Measurements from ENCODE around the gene ZSCAN29. TPM values are rescaled to one million over a fixed set of nuclear protein-coding genes. Genes with fewer than 3 reads are reported as not detected.

ZSCAN29 gene
- 10 to 100 TPM in 1 of 4 donors, 1 to 10 TPM in 3; 7.0 to 25.7 (median 8.4) TPM for polyA plus RNA-seq
- long read RNA-seq, donor 1 = 0 reads
- long read RNA-seq, donor 2 = 0 reads
- long read RNA-seq, donor 3, partial matches to known transcripts = 5 of 5 reads
- long read RNA-seq, donor 3, other reads (novel, unspliced or antisense) = 0 of 5 reads
- long read RNA-seq, donor 4 = 0 reads
- long read RNA-seq, donor 5 = 0 reads
- long read RNA-seq, donor 6, full-length matches to known transcripts = 1 of 1 reads
- long read RNA-seq, donor 6, partial matches to known transcripts = 0 of 1 reads
- long read RNA-seq, donor 6, other reads (novel, unspliced or antisense) = 0 of 1 reads
- long read RNA-seq, donor 7 = 0 reads
- long read RNA-seq, donor 8 = 0 reads
- long read RNA-seq, donor 9 = 0 reads
- long read RNA-seq, donor 10 = 0 reads

DNA sequence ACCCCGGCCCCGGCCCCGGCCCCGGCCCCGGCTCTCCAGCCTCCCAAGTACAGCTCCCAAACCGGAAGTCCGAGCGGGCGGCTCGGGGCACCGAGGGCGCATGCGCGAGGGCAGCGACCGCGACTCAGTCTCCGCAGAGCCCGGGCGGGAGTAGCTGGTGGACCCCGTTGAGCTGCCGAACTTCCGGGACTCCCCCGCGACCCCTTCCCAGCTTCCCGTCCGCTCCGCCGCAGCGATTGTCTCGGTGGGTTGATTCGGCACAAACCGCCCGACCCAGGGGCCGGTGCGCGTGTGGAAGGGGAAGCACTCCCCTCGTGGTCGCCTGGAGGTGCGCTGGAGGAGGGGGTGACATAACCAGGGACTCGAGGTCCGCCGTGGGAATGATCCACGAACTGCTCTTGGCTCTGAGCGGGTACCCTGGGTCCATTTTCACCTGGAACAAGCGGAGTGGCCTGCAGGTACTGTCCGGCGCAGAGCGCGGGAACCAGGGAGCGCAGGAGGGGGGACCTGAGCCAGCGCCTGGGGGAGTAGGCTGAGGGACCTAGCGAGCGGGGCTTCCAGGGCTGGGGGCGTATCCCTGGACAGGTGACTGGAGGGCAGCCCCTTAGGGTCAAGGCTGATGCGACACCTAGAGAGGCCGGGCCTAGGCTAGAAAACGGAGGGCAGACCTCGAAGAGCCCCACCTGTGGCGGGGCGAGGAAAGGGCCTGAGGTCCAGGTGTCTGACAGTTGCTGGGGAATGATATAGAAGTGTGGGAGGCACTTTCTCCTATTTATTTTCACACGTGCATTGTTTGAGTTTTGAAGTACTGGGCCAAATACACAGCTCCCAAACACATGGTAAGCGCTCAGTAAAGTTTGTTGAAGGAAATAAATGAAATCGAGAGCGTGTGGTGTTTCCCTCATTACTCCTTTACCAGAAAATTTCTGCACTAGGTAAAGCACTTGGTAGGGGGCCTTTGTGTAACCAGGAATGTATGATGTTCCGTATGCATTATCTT, at the start of gene ZSCAN29, which contains the start of gene TUBGCP4:
TSS of gene ZSCAN29 (minus strand) at position 69 of the 1,000 bp plus-strand sequence. CDS start 1,130 bp downstream, outside the sequence.
TSS of gene TUBGCP4 (plus strand) at position 127 of the 1,000 bp plus-strand sequence. CDS start at position 381, 254 bp downstream.
- H3K4me3 ChIP-seq (ENCODE audit: low read depth in 1 of 3, low read length in 3 of 3) = peak within 1 kb of the TSS; percentile 73 to 84 (median 80)
- H3K36me3 ChIP-seq (ENCODE audit: control insufficient read depth in 3 of 3, insufficient read depth in 2 of 3, low read depth in 1 of 3, low read length in 3 of 3) = peaks cover 3 to 17% (median 4%) of the 10 kb centered on the region in 3 donors
- WGBS, 3 donors = 1 to 2% (median 1%) methylated on average over 53 to 66 of the region's 66 CpGs
- no peaks in the 10 kb centered on the region for H3K27me3 ChIP-seq (ENCODE audit: control insufficient read depth in 3 of 3, insufficient read depth in 3 of 3, low read length in 3 of 3)
- FAIRE-seq (no peak), DNase-seq (peak; percentile 82 to 90)
- H3K9me3 ChIP-seq (ENCODE audit: control insufficient read depth in 2 of 2, insufficient read depth in 1 of 2, low read depth in 1 of 2, low read length in 1 of 2) = peaks cover 0 to under 1% of the 10 kb centered on the region in 2 donors
- peaks cover 0 to 21% (median 10%) of the 10 kb centered on the region in 3 donors for H3K4me1 ChIP-seq (ENCODE audit: control insufficient read depth in 3 of 3, insufficient read depth in 2 of 3, low read depth in 1 of 3, low read length in 2 of 3)
- H3K27ac ChIP-seq (ENCODE audit: low read depth in 1 of 3, low read length in 2 of 3) = peak within 1 kb of the TSS in 2 of 3 donors; percentile 50 to 68

DNA sequence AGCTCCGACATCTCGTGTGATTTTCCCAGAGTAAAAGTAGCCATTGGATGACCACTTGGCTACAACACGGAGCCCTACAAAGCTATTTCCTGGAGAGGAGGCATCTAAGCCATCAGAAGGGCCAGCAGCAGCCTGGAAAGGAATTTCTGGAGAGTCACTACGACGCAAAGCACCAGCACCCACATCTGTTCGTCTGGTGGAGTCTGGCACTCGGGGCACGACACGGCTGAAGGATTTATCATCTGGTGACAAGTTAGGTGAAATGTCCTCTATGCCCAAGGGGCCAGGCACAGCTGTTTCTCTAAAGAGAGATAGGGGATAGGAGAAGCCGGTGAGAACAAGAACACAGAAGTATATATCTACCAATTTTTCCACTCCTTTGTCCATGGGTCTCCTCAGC, 49.6 kb upstream of the ZSCAN29 start:
- peaks cover 9 to 47% (median 11%) of the 10 kb centered on the region in 3 donors for H3K36me3 ChIP-seq (ENCODE audit: control insufficient read depth in 3 of 3, insufficient read depth in 2 of 3, low read depth in 1 of 3, low read length in 3 of 3)
- DNase-seq (no peak), FAIRE-seq (no peak)
- no peaks in the 10 kb centered on the region for H3K4me1 ChIP-seq (ENCODE audit: control insufficient read depth in 3 of 3, insufficient read depth in 2 of 3, low read depth in 1 of 3, low read length in 2 of 3)
- no peaks in the 10 kb centered on the region for H3K9me3 ChIP-seq (ENCODE audit: control insufficient read depth in 2 of 2, insufficient read depth in 1 of 2, low read depth in 1 of 2, low read length in 1 of 2)
- H3K27me3 ChIP-seq (ENCODE audit: control insufficient read depth in 3 of 3, insufficient read depth in 3 of 3, low read length in 3 of 3) = no peaks in the 10 kb centered on the region
- H3K4me3 ChIP-seq (ENCODE audit: low read depth in 1 of 3, low read length in 3 of 3) = no peak overlapping the region
- no peak overlapping the region for H3K27ac ChIP-seq (ENCODE audit: low read depth in 1 of 3, low read length in 2 of 3)
- WGBS, 3 donors = 93 to 94% (median 94%) methylated on average over 10 of the region's 10 CpGs

DNA sequence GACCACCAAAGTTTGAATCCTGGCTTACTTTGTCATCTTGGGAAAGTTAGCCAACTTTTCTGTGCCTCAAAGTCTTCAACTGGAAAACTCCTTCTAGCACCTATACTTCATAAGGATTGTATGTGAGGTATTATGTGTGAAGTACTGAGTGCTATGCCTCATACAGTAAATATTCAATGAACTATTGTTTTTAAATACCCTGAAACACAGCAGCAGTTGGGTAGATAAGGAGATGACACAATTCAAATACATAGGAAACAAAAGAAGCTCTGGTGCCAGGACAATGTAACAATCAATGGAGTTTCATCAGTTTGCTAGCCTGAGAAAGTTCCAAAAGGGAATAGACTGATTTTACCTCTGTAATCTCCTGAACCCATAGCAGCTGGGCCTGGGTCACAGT, 43.4 kb upstream of the ZSCAN29 start:
- DNase-seq (no peak), FAIRE-seq (no peak)
- H3K4me1 ChIP-seq (ENCODE audit: control insufficient read depth in 3 of 3, insufficient read depth in 2 of 3, low read depth in 1 of 3, low read length in 2 of 3) = no peaks in the 10 kb centered on the region
- H3K27ac ChIP-seq (ENCODE audit: low read depth in 1 of 3, low read length in 2 of 3) = no peak overlapping the region
- no peaks in the 10 kb centered on the region for H3K27me3 ChIP-seq (ENCODE audit: control insufficient read depth in 3 of 3, insufficient read depth in 3 of 3, low read length in 3 of 3)
- H3K4me3 ChIP-seq (ENCODE audit: low read depth in 1 of 3, low read length in 3 of 3) = no peak overlapping the region
- H3K9me3 ChIP-seq (ENCODE audit: control insufficient read depth in 2 of 2, insufficient read depth in 1 of 2, low read depth in 1 of 2, low read length in 1 of 2) = no peaks in the 10 kb centered on the region
- H3K36me3 ChIP-seq (ENCODE audit: control insufficient read depth in 3 of 3, insufficient read depth in 2 of 3, low read depth in 1 of 3, low read length in 3 of 3) = peaks cover 2 to 33% (median 7%) of the 10 kb centered on the region in 3 donors

DNA sequence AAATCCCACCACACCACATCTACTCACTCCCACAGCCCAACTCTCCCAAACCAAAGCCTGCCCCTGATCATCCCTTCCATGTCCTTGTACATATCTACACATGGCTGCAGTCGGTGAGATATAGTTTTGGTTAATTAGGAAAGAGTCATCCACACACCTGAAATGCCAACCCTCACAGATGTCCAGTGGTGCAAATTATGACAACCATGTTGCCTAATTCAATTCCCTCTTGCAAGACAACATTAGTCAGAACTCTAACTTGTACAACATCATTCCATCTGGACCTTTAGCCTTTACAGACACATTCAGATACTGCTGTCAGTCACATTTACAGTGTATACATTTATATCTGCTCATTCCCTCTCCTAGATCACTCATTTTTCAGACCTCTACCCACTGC, 41.3 kb upstream of the ZSCAN29 start:
- Histone ChIP-seq H3K36me3 (ENCODE audit: control insufficient read depth in 3 of 3, insufficient read depth in 2 of 3, low read depth in 1 of 3, low read length in 3 of 3) (peaks cover 6 to 37% (median 13%) of the 10 kb centered on the region in 3 donors), H3K27ac (ENCODE audit: low read depth in 1 of 3, low read length in 2 of 3) (no peak overlapping the region), H3K4me3 (ENCODE audit: low read depth in 1 of 3, low read length in 3 of 3) (no peak overlapping the region), H3K27me3 (ENCODE audit: control insufficient read depth in 3 of 3, insufficient read depth in 3 of 3, low read length in 3 of 3) (no peaks in the 10 kb centered on the region), H3K9me3 (ENCODE audit: control insufficient read depth in 2 of 2, insufficient read depth in 1 of 2, low read depth in 1 of 2, low read length in 1 of 2) (no peaks in the 10 kb centered on the region), H3K4me1 (ENCODE audit: control insufficient read depth in 3 of 3, insufficient read depth in 2 of 3, low read depth in 1 of 3, low read length in 2 of 3) (no peaks in the 10 kb centered on the region)
- WGBS, 3 donors = 95 to 100% (median 100%) methylated on average over 1 of the region's 1 CpG
- DNase-seq (no peak), FAIRE-seq (no peak)

DNA sequence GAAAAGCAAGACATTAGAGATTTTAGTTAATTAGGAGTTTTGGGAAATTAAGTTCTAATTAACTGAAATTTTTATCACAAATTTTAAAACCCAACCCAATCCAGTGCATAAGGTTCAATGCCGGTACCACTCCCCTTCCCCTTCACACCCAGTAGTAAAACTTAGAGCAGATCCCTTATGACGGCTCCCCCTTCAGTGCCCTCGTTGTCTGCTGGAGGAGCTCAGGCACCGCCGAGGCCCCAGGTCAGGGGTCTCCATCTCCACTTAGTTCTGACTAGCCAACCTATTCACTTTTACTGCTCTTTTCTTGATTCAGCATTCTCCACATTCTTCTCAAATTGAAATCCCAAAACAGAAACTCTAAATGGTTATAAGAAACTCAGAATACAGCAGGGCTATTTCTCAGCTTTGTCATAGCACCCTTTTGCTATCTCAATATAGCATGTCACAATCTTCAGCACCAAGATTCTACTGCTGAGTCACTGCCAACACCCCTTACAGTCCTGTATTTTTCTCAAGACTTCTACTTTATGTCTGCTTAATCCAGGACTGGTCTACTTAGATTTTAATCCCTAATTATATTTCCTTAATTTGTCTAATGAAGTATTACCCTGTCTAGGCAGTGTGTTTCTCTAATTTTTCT, 39.9 kb upstream of the ZSCAN29 start:
- FAIRE-seq = no peak
- Histone ChIP-seq H3K4me1 (ENCODE audit: control insufficient read depth in 3 of 3, insufficient read depth in 2 of 3, low read depth in 1 of 3, low read length in 2 of 3) (no peaks in the 10 kb centered on the region), H3K36me3 (ENCODE audit: control insufficient read depth in 3 of 3, insufficient read depth in 2 of 3, low read depth in 1 of 3, low read length in 3 of 3) (peaks cover 12 to 38% (median 20%) of the 10 kb centered on the region in 3 donors), H3K27ac (ENCODE audit: low read depth in 1 of 3, low read length in 2 of 3) (no peak overlapping the region), H3K27me3 (ENCODE audit: control insufficient read depth in 3 of 3, insufficient read depth in 3 of 3, low read length in 3 of 3) (no peaks in the 10 kb centered on the region), H3K9me3 (ENCODE audit: control insufficient read depth in 2 of 2, insufficient read depth in 1 of 2, low read depth in 1 of 2, low read length in 1 of 2) (no peaks in the 10 kb centered on the region), H3K4me3 (ENCODE audit: low read depth in 1 of 3, low read length in 3 of 3) (no peak overlapping the region)
- WGBS, 3 donors = 90 to 99% (median 97%) methylated on average over 5 of the region's 5 CpGs
- DNase-seq = no peak

DNA sequence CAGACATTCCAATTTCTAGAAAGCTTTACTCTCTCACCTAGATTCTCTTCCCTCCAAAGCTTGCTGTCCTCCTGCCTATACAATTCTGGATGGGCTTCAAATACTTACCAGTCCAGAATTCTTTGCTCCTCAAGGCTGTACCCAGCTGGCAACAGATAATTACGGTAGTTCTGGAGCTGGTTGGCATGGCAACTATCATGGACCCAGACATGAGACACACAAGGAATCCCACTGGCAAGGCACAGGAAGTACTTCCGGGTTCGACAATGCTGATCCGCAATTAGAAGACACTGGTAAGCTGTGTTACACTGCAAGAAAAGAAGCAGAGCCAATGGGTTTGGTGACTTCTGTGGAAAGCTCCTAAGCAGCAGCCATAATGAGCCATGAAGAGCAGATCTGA, 37.9 kb upstream of the ZSCAN29 start:
- DNase-seq (no peak), FAIRE-seq (no peak)
- no peak overlapping the region for H3K27ac ChIP-seq (ENCODE audit: low read depth in 1 of 3, low read length in 2 of 3)
- peaks cover 17 to 30% (median 22%) of the 10 kb centered on the region in 3 donors for H3K36me3 ChIP-seq (ENCODE audit: control insufficient read depth in 3 of 3, insufficient read depth in 2 of 3, low read depth in 1 of 3, low read length in 3 of 3)
- WGBS, 3 donors = 76 to 86% (median 81%) methylated on average over 4 of the region's 4 CpGs
- H3K9me3 ChIP-seq (ENCODE audit: control insufficient read depth in 2 of 2, insufficient read depth in 1 of 2, low read depth in 1 of 2, low read length in 1 of 2) = no peaks in the 10 kb centered on the region
- H3K27me3 ChIP-seq (ENCODE audit: control insufficient read depth in 3 of 3, insufficient read depth in 3 of 3, low read length in 3 of 3) = no peaks in the 10 kb centered on the region
- no peak overlapping the region for H3K4me3 ChIP-seq (ENCODE audit: low read depth in 1 of 3, low read length in 3 of 3)
- H3K4me1 ChIP-seq (ENCODE audit: control insufficient read depth in 3 of 3, insufficient read depth in 2 of 3, low read depth in 1 of 3, low read length in 2 of 3) = no peaks in the 10 kb centered on the region

DNA sequence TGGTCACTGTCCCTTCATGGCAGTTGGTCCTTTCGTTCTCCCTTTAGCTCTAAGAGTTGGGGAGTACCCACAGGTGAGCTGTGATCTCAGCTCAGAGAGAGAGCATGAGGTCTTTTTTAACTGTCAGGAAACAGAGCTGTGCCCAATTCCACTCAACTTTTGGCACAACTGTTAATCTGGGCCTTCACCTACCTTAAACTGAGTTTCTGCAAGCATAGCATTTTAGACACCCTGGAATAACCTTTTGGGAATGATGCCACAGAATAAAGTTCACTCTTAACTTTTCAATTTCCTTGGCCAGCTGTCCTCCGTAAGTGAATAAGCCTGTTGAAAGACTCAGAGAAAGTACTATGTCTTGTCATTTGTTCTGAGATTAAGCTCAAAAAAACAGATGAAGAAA, 36.0 kb upstream of the ZSCAN29 start:
- 86 to 90% (median 89%) methylated on average over 2 of the region's 2 CpGs for WGBS, 3 donors
- no peak overlapping the region for H3K27ac ChIP-seq (ENCODE audit: low read depth in 1 of 3, low read length in 2 of 3)
- no peak for FAIRE-seq

DNA sequence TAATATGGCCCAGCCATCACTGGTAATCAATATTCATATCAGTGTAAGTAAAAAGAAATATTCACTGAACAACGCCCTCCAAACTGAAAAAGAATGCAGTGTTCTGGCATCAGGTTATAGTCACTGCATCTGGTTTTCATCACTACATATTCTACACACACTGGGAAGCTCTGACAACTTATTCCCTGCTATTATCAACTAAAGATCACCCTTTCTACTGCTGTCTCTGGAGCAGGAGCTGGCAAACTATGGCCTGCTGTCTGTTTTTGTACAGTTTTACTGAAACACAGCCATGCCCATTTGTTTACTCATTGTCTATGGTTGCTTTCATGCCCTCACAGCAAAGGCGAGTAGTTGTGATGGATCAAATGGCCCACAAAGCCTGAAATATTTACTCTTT, 35.3 kb upstream of the ZSCAN29 start:
- Histone ChIP-seq H3K27me3 (ENCODE audit: control insufficient read depth in 3 of 3, insufficient read depth in 3 of 3, low read length in 3 of 3) (no peaks in the 10 kb centered on the region), H3K9me3 (ENCODE audit: control insufficient read depth in 2 of 2, insufficient read depth in 1 of 2, low read depth in 1 of 2, low read length in 1 of 2) (no peaks in the 10 kb centered on the region), H3K36me3 (ENCODE audit: control insufficient read depth in 3 of 3, insufficient read depth in 2 of 3, low read depth in 1 of 3, low read length in 3 of 3) (peaks cover 28 to 38% (median 30%) of the 10 kb centered on the region in 3 donors), H3K27ac (ENCODE audit: low read depth in 1 of 3, low read length in 2 of 3) (no peak overlapping the region), H3K4me3 (ENCODE audit: low read depth in 1 of 3, low read length in 3 of 3) (no peak overlapping the region), H3K4me1 (ENCODE audit: control insufficient read depth in 3 of 3, insufficient read depth in 2 of 3, low read depth in 1 of 3, low read length in 2 of 3) (no peaks in the 10 kb centered on the region)
- WGBS, 3 donors = 71 to 82% (median 78%) methylated on average over 2 of the region's 2 CpGs
- FAIRE-seq (no peak), DNase-seq (no peak)

More for the DNA sequence above, 36.0 kb upstream of the ZSCAN29 start:
- no peak overlapping the region for H3K4me3 ChIP-seq (ENCODE audit: low read depth in 1 of 3, low read length in 3 of 3)
- no peaks in the 10 kb centered on the region for H3K9me3 ChIP-seq (ENCODE audit: control insufficient read depth in 2 of 2, insufficient read depth in 1 of 2, low read depth in 1 of 2, low read length in 1 of 2)
- peaks cover 25 to 33% (median 28%) of the 10 kb centered on the region in 3 donors for H3K36me3 ChIP-seq (ENCODE audit: control insufficient read depth in 3 of 3, insufficient read depth in 2 of 3, low read depth in 1 of 3, low read length in 3 of 3)
- H3K4me1 ChIP-seq (ENCODE audit: control insufficient read depth in 3 of 3, insufficient read depth in 2 of 3, low read depth in 1 of 3, low read length in 2 of 3) = no peaks in the 10 kb centered on the region
- no peaks in the 10 kb centered on the region for H3K27me3 ChIP-seq (ENCODE audit: control insufficient read depth in 3 of 3, insufficient read depth in 3 of 3, low read length in 3 of 3)
- DNase-seq = no peak

Data from small intestine (tissue), 16 donors.